ENCODE results near the gene FER.
A peak's percentile ranks its signal among the peaks of the same experiment; 100 is the strongest.

FER gene

DNA sequence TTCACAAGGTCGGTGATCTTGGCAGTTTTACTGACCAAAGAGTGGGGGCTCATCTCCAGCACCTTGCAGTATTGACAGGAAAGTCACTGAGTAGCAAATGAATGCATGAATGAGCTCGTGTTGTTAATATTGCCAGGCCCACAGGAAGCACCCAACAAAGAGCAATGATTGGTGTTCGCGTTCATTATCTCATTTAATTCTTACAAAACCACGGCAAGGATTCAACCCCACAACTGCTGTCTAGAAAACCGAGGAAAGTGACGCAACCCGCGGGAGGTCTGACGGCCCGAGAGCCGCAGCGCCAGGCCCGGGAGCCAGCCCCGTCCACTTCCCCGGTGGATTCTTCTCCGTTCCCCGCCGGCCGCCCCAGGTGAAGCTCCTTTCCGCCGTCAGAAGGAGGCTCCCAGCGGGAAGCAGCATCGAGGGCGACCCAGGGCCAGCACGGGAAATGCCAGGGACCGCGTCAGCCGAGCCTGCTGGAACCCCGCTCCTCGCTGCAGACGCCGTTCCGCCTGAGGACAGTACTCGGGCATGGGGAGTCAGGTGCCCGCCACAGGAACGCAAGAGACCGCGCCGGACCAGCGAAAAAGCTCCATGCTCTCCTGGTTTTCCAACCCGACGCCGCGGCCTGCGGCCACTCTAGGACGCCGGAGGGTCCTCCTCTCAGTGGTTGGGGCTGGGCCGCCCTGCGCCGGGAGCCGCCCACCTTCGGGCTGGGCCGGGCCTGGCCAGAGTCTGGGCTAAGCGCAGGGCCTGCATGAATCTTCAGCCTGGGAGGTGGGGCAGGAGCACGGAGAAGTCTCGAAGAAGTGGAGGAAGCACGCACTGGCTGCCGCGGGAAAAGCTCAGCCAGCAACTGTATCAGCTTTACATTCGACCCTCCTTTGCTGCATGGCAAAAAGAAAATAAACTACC lies 19.8 kb upstream of the FER start:
- Histone ChIP-seq H3K9me3 (ENCODE audit: insufficient read depth, low read depth, low read length) (no peaks in the 10 kb centered on the region), H3K4me1 (ENCODE audit: insufficient read depth, low read length) (peaks cover 15% of the 10 kb centered on the region; the same call in 1 of the 2 replicates), H3K27ac (ENCODE audit: low read length) (peak overlapping the region; percentile 51), H3K27me3 (ENCODE audit: insufficient read depth, low read length) (no peaks in the 10 kb centered on the region), H3K9ac (ENCODE audit: low read depth, low read length) (peak overlapping the region; percentile 86), H3K36me3 (ENCODE audit: insufficient read depth, low read depth, low read length) (no peaks in the 10 kb centered on the region), H3K4me3 (ENCODE audit: low read length) (peak overlapping the region; percentile 91)

DNA sequence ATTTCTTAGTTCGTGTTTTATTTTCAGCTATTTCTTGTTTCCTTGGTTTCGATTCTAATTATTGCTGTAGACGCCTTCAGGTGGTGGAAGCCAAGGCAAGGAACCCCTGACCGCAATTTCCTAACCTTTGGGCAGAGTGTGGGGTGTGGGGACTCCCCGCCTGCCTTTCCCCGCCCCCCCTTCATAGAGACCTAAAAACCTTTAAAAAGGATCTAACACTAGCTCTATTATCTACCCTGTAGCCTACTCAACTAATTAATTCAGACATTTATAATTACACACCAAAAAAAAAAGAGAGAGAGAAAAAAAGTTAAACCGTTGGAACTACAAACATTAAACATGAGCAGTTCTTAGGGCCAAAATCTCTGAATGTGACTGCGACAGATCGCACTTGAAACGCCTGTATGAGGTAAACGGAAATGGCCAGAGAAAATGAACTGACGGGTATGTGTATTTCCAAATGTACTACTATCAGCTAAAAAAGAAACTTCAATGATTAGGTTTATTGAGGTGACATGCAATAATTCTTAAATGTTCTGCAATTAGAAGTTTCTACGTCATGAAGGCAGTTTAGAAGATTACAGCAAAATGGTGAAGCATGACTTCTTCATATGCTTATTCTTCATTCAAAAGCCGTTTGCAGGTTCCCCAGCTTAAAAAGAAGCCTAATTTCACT lies 19.0 kb upstream of the FER start:
- Histone ChIP-seq H3K27ac (ENCODE audit: low read length) (no peak overlapping the region), H3K9ac (ENCODE audit: low read depth, low read length) (peak overlapping the region; percentile 86; the same call in 1 of the 2 replicates), H3K4me3 (ENCODE audit: low read length) (peak overlapping the region; percentile 91), H3K36me3 (ENCODE audit: insufficient read depth, low read depth, low read length) (no peaks in the 10 kb centered on the region), H3K4me1 (ENCODE audit: insufficient read depth, low read length) (peaks cover 15% of the 10 kb centered on the region; the same call in 1 of the 2 replicates), H3K9me3 (ENCODE audit: insufficient read depth, low read depth, low read length) (no peaks in the 10 kb centered on the region), H3K27me3 (ENCODE audit: insufficient read depth, low read length) (no peaks in the 10 kb centered on the region)

DNA sequence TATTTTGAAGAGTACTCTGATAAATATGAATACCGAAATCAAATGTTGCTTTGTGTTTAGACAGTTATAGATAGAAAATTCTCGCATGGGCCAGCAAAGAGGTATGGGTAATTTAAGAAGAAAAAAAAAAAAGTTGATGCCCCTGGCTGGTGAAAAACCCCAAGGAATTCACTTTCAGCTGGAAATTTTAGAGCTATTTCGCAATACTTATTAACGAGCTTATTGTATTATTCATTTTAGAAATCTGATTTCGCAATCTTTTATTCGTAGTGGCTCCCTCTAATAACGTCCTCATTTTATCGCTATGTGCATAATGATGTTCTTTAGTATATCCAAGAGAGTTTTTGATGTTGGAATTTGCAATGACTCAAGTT lies 18.5 kb upstream of the FER start:
- no peaks in the 10 kb centered on the region for H3K36me3 ChIP-seq (ENCODE audit: insufficient read depth, low read depth, low read length)
- H3K4me1 ChIP-seq (ENCODE audit: insufficient read depth, low read length), result peaks cover 15% of the 10 kb centered on the region; the same call in 1 of the 2 replicates
- no peak overlapping the region for H3K9ac ChIP-seq (ENCODE audit: low read depth, low read length)
- no peaks in the 10 kb centered on the region for H3K9me3 ChIP-seq (ENCODE audit: insufficient read depth, low read depth, low read length)
- no peak overlapping the region for H3K27ac ChIP-seq (ENCODE audit: low read length)
- no peaks in the 10 kb centered on the region for H3K27me3 ChIP-seq (ENCODE audit: insufficient read depth, low read length)
- peak overlapping the region; percentile 91; the same call in 1 of the 2 replicates for H3K4me3 ChIP-seq (ENCODE audit: low read length)

DNA sequence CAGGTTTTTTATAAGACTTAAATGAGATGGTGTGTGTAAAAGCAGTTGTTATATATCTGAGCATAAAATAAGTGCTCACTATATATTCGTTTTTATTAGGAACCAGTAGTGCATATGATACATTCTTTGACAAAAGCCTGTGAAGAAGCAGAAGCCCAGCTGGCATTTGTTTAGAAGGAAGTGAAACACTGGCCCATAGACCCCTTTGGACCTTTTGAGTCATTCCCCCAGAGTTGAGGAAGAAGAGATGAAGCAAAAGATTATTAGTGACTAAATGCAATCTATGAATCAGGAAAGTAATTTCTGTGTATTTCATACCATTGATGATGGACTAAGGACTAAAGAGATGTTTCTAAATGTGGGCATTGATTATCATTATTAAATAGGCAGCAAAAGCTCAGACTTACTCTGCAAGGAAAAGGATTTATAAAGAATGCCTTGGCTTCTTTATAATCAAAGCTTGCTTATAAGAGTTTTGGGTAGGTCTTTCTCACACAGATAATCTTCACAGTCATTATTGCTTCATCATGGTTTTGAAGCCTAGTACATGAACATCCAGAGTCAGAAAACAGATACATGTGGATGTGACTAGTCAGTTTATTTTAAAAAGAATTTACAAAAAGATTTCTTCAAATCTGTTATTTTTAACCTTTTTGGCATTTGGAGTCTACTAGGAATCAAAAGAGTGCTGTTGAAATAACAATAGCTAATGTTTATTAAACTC lies 16.9 kb upstream of the FER start:
- Histone ChIP-seq H3K9me3 (ENCODE audit: insufficient read depth, low read depth, low read length) (no peaks in the 10 kb centered on the region), H3K36me3 (ENCODE audit: insufficient read depth, low read depth, low read length) (no peaks in the 10 kb centered on the region), H3K9ac (ENCODE audit: low read depth, low read length) (no peak overlapping the region), H3K4me3 (ENCODE audit: low read length) (no peak overlapping the region), H3K4me1 (ENCODE audit: insufficient read depth, low read length) (peaks cover 15% of the 10 kb centered on the region; the same call in 1 of the 2 replicates), H3K27ac (ENCODE audit: low read length) (no peak overlapping the region), H3K27me3 (ENCODE audit: insufficient read depth, low read length) (no peaks in the 10 kb centered on the region)

DNA sequence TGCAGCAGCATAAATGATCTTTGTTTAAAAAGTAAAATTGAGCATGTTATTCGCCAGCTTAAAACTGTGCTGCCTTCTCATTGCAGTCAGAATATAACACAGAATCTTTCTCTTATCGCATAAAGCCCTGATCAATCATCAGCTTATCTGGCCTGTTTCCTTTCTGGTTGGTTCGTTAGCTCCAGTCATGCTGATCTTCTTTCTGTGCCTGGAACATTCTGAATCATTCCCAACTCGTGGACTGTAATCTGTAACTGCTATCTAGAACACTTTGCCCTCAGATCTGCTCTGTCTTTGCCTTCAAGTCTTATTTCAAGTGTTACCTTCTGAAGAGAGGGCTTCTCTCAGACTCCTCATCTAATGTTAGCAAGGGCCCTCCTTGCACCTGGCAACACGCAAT lies 11.9 kb upstream of the FER start:
- no peaks in the 10 kb centered on the region for H3K27me3 ChIP-seq (ENCODE audit: insufficient read depth, low read length)
- H3K9me3 ChIP-seq (ENCODE audit: insufficient read depth, low read depth, low read length), result no peaks in the 10 kb centered on the region
- no peak overlapping the region for H3K9ac ChIP-seq (ENCODE audit: low read depth, low read length)
- H3K4me3 ChIP-seq (ENCODE audit: low read length), result no peak overlapping the region
- no peak overlapping the region for H3K27ac ChIP-seq (ENCODE audit: low read length)
- H3K36me3 ChIP-seq (ENCODE audit: insufficient read depth, low read depth, low read length), result no peaks in the 10 kb centered on the region
- no peaks in the 10 kb centered on the region for H3K4me1 ChIP-seq (ENCODE audit: insufficient read depth, low read length)

DNA sequence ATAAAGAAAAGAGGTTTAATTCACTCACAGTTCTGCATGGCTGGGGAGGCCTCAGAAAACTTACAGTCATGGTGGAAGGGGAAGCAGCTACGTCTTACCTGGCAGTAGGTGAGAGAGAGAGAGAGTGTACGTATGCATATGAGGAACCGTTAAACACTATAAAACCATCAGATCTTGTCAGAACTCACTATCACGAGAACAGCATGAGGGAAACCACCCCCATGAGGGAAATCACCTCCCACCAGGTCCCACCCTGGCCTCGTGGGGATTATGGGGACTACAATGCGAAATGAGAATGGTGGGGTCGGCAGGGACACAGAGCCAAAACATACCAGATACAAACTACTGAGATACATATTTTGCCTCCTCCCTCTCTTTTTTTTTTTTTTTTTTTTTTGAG lies 10.8 kb upstream of the FER start:
- Histone ChIP-seq H3K27ac (ENCODE audit: low read length) (no peak overlapping the region), H3K9ac (ENCODE audit: low read depth, low read length) (no peak overlapping the region), H3K4me3 (ENCODE audit: low read length) (no peak overlapping the region), H3K36me3 (ENCODE audit: insufficient read depth, low read depth, low read length) (no peaks in the 10 kb centered on the region), H3K27me3 (ENCODE audit: insufficient read depth, low read length) (no peaks in the 10 kb centered on the region), H3K9me3 (ENCODE audit: insufficient read depth, low read depth, low read length) (no peaks in the 10 kb centered on the region), H3K4me1 (ENCODE audit: insufficient read depth, low read length) (no peaks in the 10 kb centered on the region)

DNA sequence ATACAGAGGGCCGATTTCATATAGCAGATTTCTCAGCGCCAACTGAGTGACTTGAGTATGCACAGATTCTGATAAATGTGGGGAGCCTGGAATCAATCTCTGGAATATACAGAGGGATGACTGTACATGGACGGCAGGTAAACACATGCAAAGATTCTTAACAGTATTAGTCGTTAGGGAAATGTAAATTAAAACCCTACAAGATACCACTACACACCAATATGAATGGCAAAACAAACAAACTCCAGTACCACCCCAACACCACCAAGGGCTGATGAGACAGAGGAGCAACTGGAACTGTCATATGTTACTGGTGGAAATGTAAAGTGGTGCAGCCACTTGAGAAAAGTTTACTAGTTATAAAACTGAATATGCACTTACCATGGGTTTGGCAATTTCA lies 8.3 kb upstream of the FER start:
- no peak overlapping the region for H3K9ac ChIP-seq (ENCODE audit: low read depth, low read length)
- H3K4me3 ChIP-seq (ENCODE audit: low read length), result no peak overlapping the region
- no peak overlapping the region for H3K27ac ChIP-seq (ENCODE audit: low read length)
- H3K4me1 ChIP-seq (ENCODE audit: insufficient read depth, low read length), result peaks cover 12% of the 10 kb centered on the region
- H3K27me3 ChIP-seq (ENCODE audit: insufficient read depth, low read length), result no peaks in the 10 kb centered on the region
- H3K9me3 ChIP-seq (ENCODE audit: insufficient read depth, low read depth, low read length), result peaks cover 6% of the 10 kb centered on the region; the same call in 1 of the 2 replicates
- no peaks in the 10 kb centered on the region for H3K36me3 ChIP-seq (ENCODE audit: insufficient read depth, low read depth, low read length)

DNA sequence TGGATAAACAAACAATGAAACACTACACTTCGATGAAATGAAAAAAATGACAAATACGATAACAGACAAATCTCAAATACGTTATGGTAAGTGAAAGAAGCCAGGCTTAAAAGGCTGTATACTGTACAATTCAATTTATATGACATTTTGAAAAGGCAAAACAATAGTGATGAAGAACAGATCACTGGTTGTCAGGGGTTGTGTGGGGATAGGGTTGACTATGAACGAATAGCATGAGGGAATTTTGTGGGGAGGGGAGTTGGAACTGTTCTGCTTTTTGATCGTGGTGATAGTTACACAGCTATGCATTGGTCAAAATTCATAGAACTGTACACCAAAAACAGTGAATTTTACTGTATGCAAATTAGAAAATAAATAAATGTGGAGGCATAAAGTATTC lies 7.8 kb upstream of the FER start:
- Histone ChIP-seq H3K36me3 (ENCODE audit: insufficient read depth, low read depth, low read length) (no peaks in the 10 kb centered on the region), H3K27ac (ENCODE audit: low read length) (no peak overlapping the region), H3K9ac (ENCODE audit: low read depth, low read length) (no peak overlapping the region), H3K4me1 (ENCODE audit: insufficient read depth, low read length) (peaks cover 12% of the 10 kb centered on the region), H3K4me3 (ENCODE audit: low read length) (no peak overlapping the region), H3K9me3 (ENCODE audit: insufficient read depth, low read depth, low read length) (peaks cover 6% of the 10 kb centered on the region; the same call in 1 of the 2 replicates), H3K27me3 (ENCODE audit: insufficient read depth, low read length) (no peaks in the 10 kb centered on the region)

DNA sequence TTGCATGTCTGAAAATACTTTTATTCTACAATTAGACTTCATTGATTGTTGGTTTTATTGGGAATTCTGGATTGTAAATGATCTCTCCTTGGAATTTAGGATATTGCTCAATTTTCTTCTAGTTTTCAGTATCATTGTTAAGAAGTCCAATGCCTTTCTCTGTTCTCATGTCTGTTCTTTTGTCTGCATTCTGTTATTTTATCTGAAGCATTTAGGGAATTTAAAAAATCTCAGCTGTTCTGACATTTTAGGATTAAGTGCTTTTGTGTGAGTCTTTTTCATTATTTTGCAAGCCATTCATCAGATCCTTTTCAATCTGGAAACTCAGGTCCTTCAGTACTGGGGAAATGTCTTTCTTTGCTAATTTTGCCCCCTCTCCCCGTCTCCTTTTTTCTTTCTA lies 4.4 kb upstream of the FER start:
- no peak overlapping the region for H3K27ac ChIP-seq (ENCODE audit: low read length)
- H3K36me3 ChIP-seq (ENCODE audit: insufficient read depth, low read depth, low read length), result no peaks in the 10 kb centered on the region
- no peaks in the 10 kb centered on the region for H3K27me3 ChIP-seq (ENCODE audit: insufficient read depth, low read length)
- H3K4me1 ChIP-seq (ENCODE audit: insufficient read depth, low read length), result peaks cover 24% of the 10 kb centered on the region
- peaks cover 6% of the 10 kb centered on the region; the same call in 1 of the 2 replicates for H3K9me3 ChIP-seq (ENCODE audit: insufficient read depth, low read depth, low read length)
- no peak overlapping the region for H3K9ac ChIP-seq (ENCODE audit: low read depth, low read length)
- H3K4me3 ChIP-seq (ENCODE audit: low read length), result no peak overlapping the region

DNA sequence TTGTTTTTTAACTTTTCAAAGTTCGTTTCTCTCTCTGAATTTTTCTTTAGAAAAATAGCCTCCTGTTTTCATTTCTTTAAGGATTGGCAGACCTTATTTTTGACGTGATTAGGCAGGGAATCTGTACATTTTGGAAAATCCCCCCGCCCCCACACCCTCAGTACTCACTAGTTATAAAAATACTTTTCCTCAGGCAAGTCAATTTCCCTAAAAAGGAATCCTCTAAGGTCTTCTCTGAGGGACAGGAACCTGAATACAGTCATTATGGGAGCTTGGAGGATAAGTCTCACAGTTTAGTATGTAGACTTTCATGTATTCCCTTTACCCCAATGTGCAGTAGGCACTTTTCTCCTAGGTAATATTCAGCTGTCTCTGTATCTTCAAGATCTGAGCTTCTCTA lies 3.9 kb upstream of the FER start:
- Histone ChIP-seq H3K36me3 (ENCODE audit: insufficient read depth, low read depth, low read length) (no peaks in the 10 kb centered on the region), H3K27me3 (ENCODE audit: insufficient read depth, low read length) (no peaks in the 10 kb centered on the region), H3K4me3 (ENCODE audit: low read length) (no peak overlapping the region), H3K9ac (ENCODE audit: low read depth, low read length) (no peak overlapping the region), H3K9me3 (ENCODE audit: insufficient read depth, low read depth, low read length) (peaks cover 6% of the 10 kb centered on the region; the same call in 1 of the 2 replicates), H3K4me1 (ENCODE audit: insufficient read depth, low read length) (peaks cover 24% of the 10 kb centered on the region), H3K27ac (ENCODE audit: low read length) (no peak overlapping the region)

DNA sequence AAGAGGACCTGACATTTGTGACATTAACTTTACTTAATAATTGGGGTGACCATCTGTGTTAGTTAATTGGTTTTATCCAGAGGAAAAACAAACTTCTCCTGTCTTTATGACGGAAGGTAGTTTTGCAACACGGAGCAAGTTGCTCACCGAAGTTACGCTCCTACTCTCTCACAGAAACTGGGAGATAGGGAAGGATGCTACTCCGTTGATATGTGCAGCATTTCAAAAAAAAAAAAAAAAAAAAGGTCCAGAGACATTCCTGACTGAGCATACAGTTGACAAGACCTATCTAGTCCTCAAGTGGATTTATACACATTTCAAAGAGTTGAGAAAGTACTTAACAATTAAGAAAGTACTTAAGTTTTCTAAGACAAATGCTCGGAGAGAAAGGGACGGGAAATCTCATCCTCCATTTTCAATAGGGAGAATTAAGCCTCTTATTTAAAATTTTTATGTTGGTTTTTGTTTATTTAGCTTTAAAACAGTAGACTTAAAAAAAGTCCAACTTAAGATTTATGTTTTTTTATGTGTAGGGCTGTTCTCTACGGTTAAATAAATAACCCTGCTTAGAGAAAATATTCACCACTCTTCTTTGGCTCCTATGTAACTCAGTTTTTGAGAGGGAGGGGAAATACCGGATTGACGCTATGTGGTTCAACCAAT lies 455 bp upstream of the FER start:
- Histone ChIP-seq H3K36me3 (ENCODE audit: insufficient read depth, low read depth, low read length) (no peaks in the 10 kb centered on the region), H3K9ac (ENCODE audit: low read depth, low read length) (peak overlapping the region; percentile 95), H3K4me1 (ENCODE audit: insufficient read depth, low read length) (peaks cover 29% of the 10 kb centered on the region), H3K4me3 (ENCODE audit: low read length) (peak overlapping the region; percentile 85), H3K27ac (ENCODE audit: low read length) (peak overlapping the region; percentile 70), H3K27me3 (ENCODE audit: insufficient read depth, low read length) (no peaks in the 10 kb centered on the region), H3K9me3 (ENCODE audit: insufficient read depth, low read depth, low read length) (peaks cover 5% of the 10 kb centered on the region; the same call in 1 of the 2 replicates)

All from iPS-20b (cell line).